Sigmoid colon (tissue), 7 donors: ENCODE data around the gene SLC39A11. TPM values are rescaled to one million over a fixed set of nuclear protein-coding genes. Genes with fewer than 3 reads are reported as not detected.
"Not testable (repeated sequence)": the region's sequence is repeated elsewhere in the genome, so short reads cannot be mapped to it uniquely, and the experiment has no call there.

Experiments used
- DNase-seq: peaks from one replicate; pipeline ENCODE4 v3.0.0-alpha.2; 2019
- H3K27ac ChIP-seq, 4 donors: fragments of 200-600 bp; sonication (generic); one replicate each; pipeline ENCODE4 v1.5.1; 2016 to 2019; ENCODE audit warnings: mild to moderate bottlenecking in 1 of 4
- H3K27me3 ChIP-seq, 3 donors: fragments of 200-600 bp; sonication (generic); one replicate each; pipeline ENCODE4 v1.5.1; 2019; ENCODE audit warnings: mild to moderate bottlenecking in 1 of 3
- H3K36me3 ChIP-seq, 4 donors: fragments of 200-600 bp; sonication (generic); one replicate each; pipeline ENCODE4 v1.5.1; 2016 to 2019
- H3K4me1 ChIP-seq, 4 donors: fragments of 200-600 bp; sonication (generic); one replicate each; pipeline ENCODE4 v1.5.1; 2017 to 2019
- H3K4me3 ChIP-seq, 4 donors: fragments of 200-600 bp; sonication (generic); one replicate each; pipeline ENCODE4 v1.5.1; 2017 to 2019; ENCODE audit warnings: mild to moderate bottlenecking in 2 of 4, moderate library complexity in 1 of 4
- H3K9me3 ChIP-seq, 4 donors: fragments of 200-600 bp in 3 of 4; sonication (generic) in 3 of 4; one replicate each; pipeline versions ENCODE4 v1.5.1 to v1.6.1; 2013 to 2019
- EP300 ChIP-seq, 4 donors: sonication (generic); formaldehyde crosslinking; IDR thresholded peaks; one replicate each; pipeline ENCODE4 v1.6.1; 2017; ENCODE audit warnings: antibody characterized with exemption in 4 of 4
- POLR2A ChIP-seq, 2 donors: fragments of 450-650 bp; IDR thresholded peaks; one replicate each; pipeline ENCODE4 v1.6.1; 2016; ENCODE audit warnings: antibody characterized with exemption in 2 of 2, mild to moderate bottlenecking in 2 of 2, moderate library complexity in 2 of 2
- POLR2AphosphoS5 ChIP-seq, 4 donors: sonication (generic); formaldehyde crosslinking; IDR thresholded peaks; one replicate each; pipeline ENCODE4 v1.6.1; 2017; ENCODE audit warnings: antibody characterized with exemption in 4 of 4
- WGBS, 2 donors: extraction: QIAGEN DNeasy Blood & Tissue Kit; methylation state at CpG; one replicate each; pipeline ENCODE4 v1.1.7; 2013; 5-methylcytosine and 5-hydroxymethylcytosine counted together
- intact Hi-C: fragments of 100-400 bp; cut with DNase I; formaldehyde crosslinking; loops from one replicate; pipeline ENCODE4 v1.15.1; 2023
- polyA plus RNA-seq, 3 donors: library from polyadenylated mRNA; stranded (reverse); fragments of 200-250 nt; gene quantifications; one replicate each; pipeline ENCODE4 v1.2.3, GENCODE V29; 2013
- total RNA-seq, 4 donors: library from RNA; depleted of rRNA; stranded (reverse); fragments of >200 nt; gene quantifications; one replicate each; pipeline ENCODE4 v1.1.0, GENCODE V29; 2016
- TF ChIP-seq, protein P1 (sequence below), 4 experiments: fragments of 450-650 bp in 3 of 4; fragments of 200-600 bp in 1 of 4; IDR thresholded peaks; one replicate each; pipeline ENCODE4 v1.5.1; 2016 to 2019; ENCODE audit warnings: antibody characterized with exemption in 4 of 4, mild to moderate bottlenecking in 3 of 4, moderate library complexity in 2 of 4
- donor health status: healthy with polysubstance abuse.
- donor health status: Bipolar disorder and iron deficiency.
- donor health status: healthy.

The SLC39A11 gene
- total and polyA plus RNA-seq, 7 donors = 7.6 to 16.4 (median 8.4) TPM

GRCh38 chr17:72775919-72776318 lies 316.6 kb downstream of the SLC39A11 start:
- DNase-seq = no peak
- no peaks in the 10 kb centered on the region for H3K36me3 ChIP-seq
- peaks cover 0 to 2% (median 0%) of the 10 kb centered on the region in 4 donors for H3K9me3 ChIP-seq
- peaks cover 0 to 9% (median 0%) of the 10 kb centered on the region in 4 donors for H3K4me1 ChIP-seq
- no peaks in the 10 kb centered on the region for H3K27me3 ChIP-seq
- WGBS, 2 donors = 78 to 83% methylated on average over 4 of the region's 4 CpGs
- intact Hi-C loops = no loop called here
- TF ChIP-seq, protein P1, sequence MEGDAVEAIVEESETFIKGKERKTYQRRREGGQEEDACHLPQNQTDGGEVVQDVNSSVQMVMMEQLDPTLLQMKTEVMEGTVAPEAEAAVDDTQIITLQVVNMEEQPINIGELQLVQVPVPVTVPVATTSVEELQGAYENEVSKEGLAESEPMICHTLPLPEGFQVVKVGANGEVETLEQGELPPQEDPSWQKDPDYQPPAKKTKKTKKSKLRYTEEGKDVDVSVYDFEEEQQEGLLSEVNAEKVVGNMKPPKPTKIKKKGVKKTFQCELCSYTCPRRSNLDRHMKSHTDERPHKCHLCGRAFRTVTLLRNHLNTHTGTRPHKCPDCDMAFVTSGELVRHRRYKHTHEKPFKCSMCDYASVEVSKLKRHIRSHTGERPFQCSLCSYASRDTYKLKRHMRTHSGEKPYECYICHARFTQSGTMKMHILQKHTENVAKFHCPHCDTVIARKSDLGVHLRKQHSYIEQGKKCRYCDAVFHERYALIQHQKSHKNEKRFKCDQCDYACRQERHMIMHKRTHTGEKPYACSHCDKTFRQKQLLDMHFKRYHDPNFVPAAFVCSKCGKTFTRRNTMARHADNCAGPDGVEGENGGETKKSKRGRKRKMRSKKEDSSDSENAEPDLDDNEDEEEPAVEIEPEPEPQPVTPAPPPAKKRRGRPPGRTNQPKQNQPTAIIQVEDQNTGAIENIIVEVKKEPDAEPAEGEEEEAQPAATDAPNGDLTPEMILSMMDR (IDR thresholded peaks at IDR 0.05) = no peak
- TF ChIP-seq POLR2AphosphoS5 (IDR thresholded peaks at IDR 0.05) (no peak), POLR2A (IDR thresholded peaks at IDR 0.05) (no peak), EP300 (IDR thresholded peaks at IDR 0.05) (no peak)
- no peak overlapping the region for H3K27ac ChIP-seq
- no peak overlapping the region for H3K4me3 ChIP-seq

GRCh38 chr17:72775237-72775636 lies 317.3 kb downstream of the SLC39A11 start:
- H3K4me3 ChIP-seq = no peak overlapping the region
- intact Hi-C loops = no loop called here
- H3K9me3 ChIP-seq = peaks cover 0 to 3% (median 1%) of the 10 kb centered on the region in 4 donors
- DNase-seq = no peak
- WGBS, 2 donors = 96 to 98% methylated on average over 5 of the region's 5 CpGs
- no peak overlapping the region for H3K27ac ChIP-seq
- peaks cover 0 to 4% (median 0%) of the 10 kb centered on the region in 4 donors for H3K36me3 ChIP-seq
- TF ChIP-seq EP300 (IDR thresholded peaks at IDR 0.05) (no peak), POLR2AphosphoS5 (IDR thresholded peaks at IDR 0.05) (no peak), POLR2A (IDR thresholded peaks at IDR 0.05) (no peak)
- TF ChIP-seq, protein P1 (IDR thresholded peaks at IDR 0.05) = no peak
- peaks cover 0 to 9% (median 0%) of the 10 kb centered on the region in 4 donors for H3K4me1 ChIP-seq
- H3K27me3 ChIP-seq = no peaks in the 10 kb centered on the region

DNA sequence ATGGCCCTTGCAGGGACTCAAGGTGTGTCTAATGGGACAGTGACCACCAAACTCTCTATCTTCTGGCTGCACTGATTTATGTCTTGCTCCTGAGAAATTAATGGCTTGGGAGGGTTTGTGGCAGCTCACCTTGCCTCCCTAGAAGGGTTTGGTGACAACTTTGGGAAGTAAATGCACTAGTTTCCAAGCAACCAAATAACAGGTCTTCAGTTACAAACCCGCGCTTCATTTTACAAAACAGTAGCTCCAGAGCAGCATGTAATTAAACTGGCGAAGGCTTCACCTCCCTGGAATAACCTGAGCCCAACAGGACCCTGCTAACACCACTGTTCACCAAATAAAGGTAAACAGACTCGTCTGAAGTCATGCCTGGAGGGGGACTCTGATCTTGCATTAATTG lies 318.3 kb downstream of the SLC39A11 start:
- no peak for TF ChIP-seq POLR2A (IDR thresholded peaks at IDR 0.05)
- TF ChIP-seq, protein P1 (IDR thresholded peaks at IDR 0.05) = no peak
- no peak for TF ChIP-seq EP300 (IDR thresholded peaks at IDR 0.05)
- TF ChIP-seq POLR2AphosphoS5 (IDR thresholded peaks at IDR 0.05) = no peak
- WGBS, 2 donors = 93 to 95% methylated on average over 4 of the region's 4 CpGs
- peaks cover 0 to 4% (median 0%) of the 10 kb centered on the region in 4 donors for H3K36me3 ChIP-seq
- no peak overlapping the region for H3K27ac ChIP-seq
- peaks cover 0 to 3% (median 1%) of the 10 kb centered on the region in 4 donors for H3K9me3 ChIP-seq
- no peaks in the 10 kb centered on the region for H3K27me3 ChIP-seq
- intact Hi-C loops = no loop called here
- no peak for DNase-seq
- peaks cover 0 to 9% (median 0%) of the 10 kb centered on the region in 4 donors for H3K4me1 ChIP-seq
- no peak overlapping the region for H3K4me3 ChIP-seq

DNA sequence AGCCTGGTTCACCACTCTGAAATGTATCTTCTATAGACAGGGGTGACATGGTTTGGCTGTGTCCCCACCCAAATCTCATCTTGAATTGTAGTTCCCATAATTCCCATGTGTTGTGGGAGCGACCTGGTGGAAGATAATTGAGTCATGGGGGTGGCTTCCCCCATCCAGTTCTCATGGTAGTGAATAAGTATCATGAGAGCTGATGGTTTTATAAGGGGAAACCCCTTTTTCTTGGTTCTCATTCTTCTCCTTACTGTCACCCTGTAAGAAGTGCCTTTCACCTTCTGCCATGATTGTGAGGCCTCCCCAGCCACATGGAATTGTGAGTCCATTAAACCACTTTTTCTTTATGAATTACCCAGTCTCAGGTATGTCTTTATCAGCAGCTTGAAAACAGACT lies 319.3 kb downstream of the SLC39A11 start:
- H3K27ac ChIP-seq, H3K27me3 ChIP-seq, DNase-seq, H3K4me1 ChIP-seq, H3K36me3 ChIP-seq, H3K9me3 ChIP-seq, intact Hi-C loops, H3K4me3 ChIP-seq: not testable (repeated sequence)
- 87 to 89% methylated on average over 1 of the region's 1 CpG for WGBS, 2 donors

DNA sequence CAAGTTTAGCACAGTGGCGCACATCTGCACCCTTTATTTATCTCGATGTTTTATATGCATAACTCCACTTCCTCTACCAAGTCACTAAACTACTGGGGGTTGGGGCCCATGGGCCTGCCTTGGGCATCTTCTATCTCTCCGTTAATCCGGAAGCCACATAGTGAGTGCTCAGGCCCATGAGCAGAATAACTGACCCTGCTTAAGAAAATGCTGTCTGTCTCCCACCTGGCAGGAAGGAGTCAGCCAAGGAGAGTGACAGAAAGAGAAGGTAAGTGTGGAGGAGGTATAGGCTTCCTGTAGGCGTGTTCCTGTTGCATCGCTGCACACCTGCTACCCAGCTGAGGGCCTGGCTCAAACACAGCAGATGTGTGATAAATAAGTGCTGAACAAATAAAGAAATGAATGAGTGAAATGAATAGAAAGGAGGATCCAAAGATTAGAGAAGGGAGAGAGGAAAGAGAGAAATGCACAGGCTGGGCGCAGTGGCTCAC lies 320.1 kb downstream of the SLC39A11 start:
- no peak for DNase-seq
- 87 to 88% methylated on average over 7 of the region's 7 CpGs for WGBS, 2 donors
- intact Hi-C loops = no loop called here
- H3K4me3 ChIP-seq = no peak overlapping the region
- no peaks in the 10 kb centered on the region for H3K27me3 ChIP-seq
- TF ChIP-seq, protein P1 (IDR thresholded peaks at IDR 0.05) = no peak
- TF ChIP-seq EP300 (IDR thresholded peaks at IDR 0.05) = no peak
- no peak for TF ChIP-seq POLR2A (IDR thresholded peaks at IDR 0.05)
- TF ChIP-seq POLR2AphosphoS5 (IDR thresholded peaks at IDR 0.05) = no peak
- peaks cover 0 to 4% (median 0%) of the 10 kb centered on the region in 4 donors for H3K36me3 ChIP-seq
- peaks cover 0 to 9% (median 0%) of the 10 kb centered on the region in 4 donors for H3K4me1 ChIP-seq
- no peak overlapping the region for H3K27ac ChIP-seq
- peaks cover 0 to 3% (median 1%) of the 10 kb centered on the region in 4 donors for H3K9me3 ChIP-seq
